Activated naive CD8-positive, alpha-beta T cell treated with anti-CD3 and anti-CD28 coated beads, Interleukin-2, amount 10 ng/mL, durations not matched to agents 7 days and 5 days (primary cell): ENCODE results near the gene FADS1. TPM values are rescaled to one million over a fixed set of nuclear protein-coding genes. Genes with fewer than 3 reads are reported as not detected.

Experiments used
- ATAC-seq: fragments of 150-1000 bp; cut with Tn5 transposase; one replicate; pipeline ENCODE4 v1.10.0; 2021; ENCODE audit warnings: low read depth, moderate library complexity
- POLR2A ChIA-PET: fragments of 350-600 bp; sonication (Branson Sonifier 250); formaldehyde crosslinking; loops from one replicate; lab custom pipeline; 2021; ENCODE audit warnings: antibody characterized with exemption; lab: Charles Lee
- DNase-seq: peaks from one replicate; pipeline ENCODE4 v3.0.0; 2021
- H3K27ac Mint-ChIP-seq: one replicate; pipeline ENCODE4 v1.8.0; 2022; ENCODE audit warnings: mild to moderate bottlenecking, mixed read lengths
- H3K27me3 Mint-ChIP-seq: one replicate; pipeline ENCODE4 v1.8.0; 2022; ENCODE audit warnings: mild to moderate bottlenecking, moderate library complexity, mixed read lengths
- H3K36me3 Mint-ChIP-seq: one replicate; pipeline ENCODE4 v1.8.0; 2021; ENCODE audit warnings: mild to moderate bottlenecking, mixed read lengths
- H3K4me1 Mint-ChIP-seq: one replicate; pipeline ENCODE4 v1.8.0; 2021; ENCODE audit warnings: mixed read lengths
- H3K4me3 Mint-ChIP-seq: one replicate; pipeline ENCODE4 v1.8.0; 2022; ENCODE audit warnings: mild to moderate bottlenecking, moderate library complexity, mixed read lengths
- H3K9me3 Mint-ChIP-seq: one replicate; pipeline ENCODE4 v1.8.0; 2021; ENCODE audit warnings: mixed read lengths
- total RNA-seq, 2 experiments: library from RNA; stranded (reverse); gene quantifications; one replicate each; pipeline ENCODE4 v1.2.3, GENCODE V29; 2021

FADS1 gene
- total RNA-seq, 2 experiments from 2014 or later, result 53.2 to 54.7 TPM

DNA sequence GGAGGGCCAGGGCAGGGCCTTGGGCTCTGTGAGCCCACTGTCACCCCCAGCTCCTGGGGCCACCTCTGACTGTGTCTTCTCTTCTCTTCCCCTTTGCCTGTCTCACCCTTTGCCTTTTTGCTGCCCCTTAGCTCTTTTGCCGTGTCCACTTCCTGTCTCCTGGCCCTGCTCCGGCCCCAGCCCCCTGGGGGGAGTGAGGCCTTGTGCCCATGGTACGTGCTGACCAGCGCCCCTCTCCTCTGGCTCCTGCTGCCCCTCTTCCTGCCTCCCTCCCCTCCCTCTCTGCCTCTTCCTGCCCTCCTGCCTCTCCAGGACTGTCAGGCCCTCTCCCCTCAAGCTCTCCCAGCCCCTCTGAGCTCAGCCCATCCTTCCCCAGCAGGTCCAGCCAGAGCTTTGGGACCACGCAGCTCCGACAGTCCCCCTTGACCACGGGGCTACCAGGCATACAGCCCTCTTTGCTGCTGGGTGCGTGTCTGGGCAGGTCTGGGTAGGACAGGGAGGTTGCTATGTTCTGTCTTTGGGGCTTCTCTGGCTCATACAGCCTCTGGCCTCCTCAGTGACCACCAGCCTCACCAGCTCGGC, 36.1 kb downstream of the FADS1 start:
- Mint-ChIP-seq H3K36me3 (peaks cover 2% of the 10 kb centered on the region), H3K4me3 (no peak overlapping the region), H3K4me1 (peaks cover 8% of the 10 kb centered on the region), H3K9me3 (no peaks in the 10 kb centered on the region), H3K27me3 (no peaks in the 10 kb centered on the region), H3K27ac (peak overlapping the region; percentile 43)
- POLR2A ChIA-PET, result interaction anchor here (0.8 to 1.3 kb wide), 2 partner anchors 12 to 34 kb away, joined by 3 read pairs; partner anchors contain the start of gene FEN1
- DNase-seq (no peak), ATAC-seq (no peak)

DNA sequence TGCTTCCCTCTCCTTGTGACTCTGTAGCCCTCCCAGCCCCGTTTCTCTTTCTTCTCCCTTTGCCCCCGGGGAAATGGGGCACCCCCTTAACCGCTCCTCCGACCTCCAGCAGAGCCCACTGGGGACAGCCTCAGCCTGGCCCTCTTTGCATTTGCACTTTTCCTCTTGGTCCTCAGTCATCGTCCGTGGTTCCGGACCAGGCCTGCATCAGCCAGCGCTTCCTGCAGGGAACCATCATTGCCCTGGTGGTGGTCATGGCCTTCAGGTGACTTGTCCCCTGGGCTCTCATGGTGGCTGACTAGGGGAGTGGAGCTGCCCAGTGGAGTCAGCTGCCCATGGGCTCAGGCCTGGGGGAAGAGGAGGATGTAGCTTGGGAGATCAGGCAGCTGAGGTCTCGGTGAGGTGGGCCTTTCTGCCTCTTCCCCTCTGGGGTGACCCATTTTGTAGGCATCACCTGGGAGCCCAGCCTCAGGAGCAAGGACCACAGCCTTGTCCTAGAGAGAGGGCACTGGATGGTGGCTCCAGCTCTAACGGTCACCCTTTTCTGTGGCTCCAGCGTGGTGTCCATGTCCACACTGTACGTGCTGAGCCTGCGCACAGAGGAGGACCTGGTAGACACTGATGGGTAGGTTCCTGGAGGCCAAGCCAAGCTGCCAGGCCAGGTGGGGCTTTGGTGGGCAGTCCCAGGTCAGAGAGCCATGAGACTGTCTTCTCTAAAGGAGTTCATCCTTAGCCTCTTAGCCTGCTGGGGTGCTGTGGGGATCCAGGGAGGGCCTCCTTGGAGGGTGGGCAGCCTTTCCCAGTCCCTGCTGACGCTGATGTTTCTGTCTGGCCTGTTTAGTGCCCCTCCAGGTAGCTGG, 36.9 kb downstream of the FADS1 start:
- no peak overlapping the region for H3K4me3 Mint-ChIP-seq
- peak overlapping the region; percentile 43 for H3K27ac Mint-ChIP-seq
- H3K9me3 Mint-ChIP-seq, result no peaks in the 10 kb centered on the region
- H3K36me3 Mint-ChIP-seq, result peaks cover under 1% of the 10 kb centered on the region
- H3K4me1 Mint-ChIP-seq, result peaks cover 10% of the 10 kb centered on the region
- DNase-seq (no peak), ATAC-seq (no peak)
- no peaks in the 10 kb centered on the region for H3K27me3 Mint-ChIP-seq
- POLR2A ChIA-PET, result interaction anchor here (1.3 kb wide), 1 partner anchor 35 kb away, joined by 3 read pairs; no protein-coding TSS in a partner anchor

DNA sequence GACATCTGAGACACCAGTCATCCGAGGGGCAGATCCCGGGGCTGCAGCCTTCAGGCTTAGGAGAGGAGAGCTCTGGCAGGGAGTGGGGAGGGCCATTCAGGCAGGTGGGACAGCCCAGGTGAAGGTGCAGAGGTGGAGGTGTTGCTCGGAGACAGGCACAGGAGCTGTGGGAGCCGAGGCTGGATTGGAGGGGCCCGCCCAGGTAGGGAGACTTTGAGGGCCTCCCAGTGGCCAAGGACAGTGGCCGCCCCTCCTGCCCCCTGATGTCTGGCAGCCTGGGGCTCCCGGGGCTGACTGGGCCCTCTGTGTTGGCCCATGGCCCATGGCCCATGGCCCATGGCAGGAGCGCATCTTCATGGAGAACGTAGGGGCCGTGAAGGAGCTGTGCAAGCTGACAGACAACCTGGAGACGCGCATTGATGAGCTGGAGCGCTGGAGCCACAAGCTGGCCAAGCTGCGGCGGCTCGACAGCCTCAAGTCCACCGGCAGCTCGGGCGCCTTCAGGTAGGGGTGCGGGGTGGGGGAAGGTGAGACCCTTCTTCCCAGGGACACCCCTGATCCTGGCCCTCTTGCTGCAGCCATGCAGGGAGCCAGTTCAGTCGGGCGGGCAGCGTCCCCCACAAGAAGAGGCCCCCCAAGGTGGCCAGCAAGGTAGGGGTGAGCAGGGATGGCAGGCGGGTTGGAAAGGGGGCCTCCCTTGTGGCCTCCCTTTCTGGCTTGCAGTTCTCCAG, 37.7 kb downstream of the FADS1 start:
- no peak overlapping the region for H3K27ac Mint-ChIP-seq
- POLR2A ChIA-PET, result interaction anchor here (1.3 kb wide), 1 partner anchor 36 kb away, joined by 3 read pairs; no protein-coding TSS in a partner anchor
- peaks cover 10% of the 10 kb centered on the region for H3K4me1 Mint-ChIP-seq
- no peak for DNase-seq
- ATAC-seq, result no peak
- H3K27me3 Mint-ChIP-seq, result no peaks in the 10 kb centered on the region
- no peak overlapping the region for H3K4me3 Mint-ChIP-seq
- no peaks in the 10 kb centered on the region for H3K36me3 Mint-ChIP-seq
- no peaks in the 10 kb centered on the region for H3K9me3 Mint-ChIP-seq

DNA sequence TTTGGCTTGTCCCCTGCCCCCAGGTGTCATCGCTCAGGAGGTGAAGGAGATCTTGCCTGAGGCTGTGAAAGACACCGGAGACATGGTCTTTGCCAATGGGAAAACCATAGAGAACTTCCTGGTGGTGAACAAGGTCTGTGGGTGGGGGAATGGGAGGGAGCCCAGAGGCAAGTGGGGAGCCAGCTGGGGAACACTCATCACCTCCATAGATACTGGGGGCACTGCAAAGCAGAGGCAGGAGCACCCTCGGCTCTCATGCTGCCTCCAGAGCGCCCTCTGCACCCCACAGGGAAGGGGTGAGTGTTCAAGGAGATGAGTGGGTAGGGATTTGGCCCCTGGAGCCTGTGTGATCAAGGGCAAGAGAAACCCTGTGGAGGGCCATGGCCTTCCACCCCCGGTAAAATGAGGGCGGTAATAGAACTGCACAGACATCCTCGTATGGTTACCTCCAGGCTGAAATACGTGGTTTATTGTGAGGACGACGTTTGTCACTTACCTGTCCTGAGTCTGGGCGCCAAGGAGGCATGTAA, 38.4 kb downstream of the FADS1 start:
- no peaks in the 10 kb centered on the region for H3K27me3 Mint-ChIP-seq
- no peak for ATAC-seq

DNA sequence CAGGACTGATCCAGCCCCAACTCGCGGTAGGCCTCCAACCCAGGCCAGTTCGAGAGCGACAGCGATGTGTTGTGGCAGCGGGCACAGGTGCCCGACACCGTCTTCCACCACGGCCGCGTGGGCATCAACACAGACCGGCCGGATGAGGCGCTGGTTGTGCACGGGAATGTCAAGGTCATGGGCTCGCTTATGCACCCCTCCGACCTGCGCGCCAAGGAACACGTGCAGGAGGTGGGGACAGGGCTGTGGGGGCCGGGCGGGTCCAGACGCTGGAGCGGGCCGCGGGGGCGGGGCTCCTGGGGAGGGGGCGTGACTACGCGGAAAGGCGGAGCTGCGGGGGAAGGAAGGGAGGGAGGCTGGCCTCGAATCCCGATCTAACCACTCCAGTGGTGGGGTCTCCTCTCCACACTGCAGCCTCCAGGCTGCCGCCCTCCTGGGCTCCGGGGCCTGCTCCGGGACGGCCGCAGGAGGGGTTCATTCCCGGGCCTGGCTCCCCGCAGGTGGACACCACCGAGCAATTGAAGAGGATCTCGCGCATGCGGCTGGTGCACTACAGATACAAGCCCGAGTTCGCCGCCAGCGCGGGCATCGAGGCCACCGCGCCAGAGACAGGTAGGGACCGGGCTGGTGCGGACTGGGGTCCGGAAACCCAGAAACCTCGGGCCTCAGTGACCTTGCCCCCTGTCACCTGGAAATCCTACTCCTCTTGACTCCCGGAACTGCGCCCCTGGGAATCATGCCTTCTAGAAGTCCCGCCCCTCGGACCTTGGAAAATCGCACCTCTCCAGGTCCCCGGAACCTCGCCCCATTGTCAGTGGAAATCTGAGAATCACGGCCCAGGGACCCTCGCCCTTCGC, 39.3 kb downstream of the FADS1 start:
- H3K27ac Mint-ChIP-seq, result no peak overlapping the region
- H3K36me3 Mint-ChIP-seq, result no peaks in the 10 kb centered on the region
- no peaks in the 10 kb centered on the region for H3K9me3 Mint-ChIP-seq
- H3K4me3 Mint-ChIP-seq, result peak overlapping the region; percentile 40
- peaks cover 13% of the 10 kb centered on the region for H3K4me1 Mint-ChIP-seq
- H3K27me3 Mint-ChIP-seq, result no peaks in the 10 kb centered on the region
- POLR2A ChIA-PET, result no interaction called here
- peak; percentile 77 for DNase-seq
- ATAC-seq, result peak; percentile 49

More for the DNA sequence above, 38.4 kb downstream of the FADS1 start:
- Mint-ChIP-seq H3K4me1 (peaks cover 10% of the 10 kb centered on the region), H3K9me3 (no peaks in the 10 kb centered on the region), H3K36me3 (no peaks in the 10 kb centered on the region), H3K4me3 (peak overlapping the region; percentile 1), H3K27ac (no peak overlapping the region)
- POLR2A ChIA-PET, result no interaction called here
- DNase-seq, result no peak

DNA sequence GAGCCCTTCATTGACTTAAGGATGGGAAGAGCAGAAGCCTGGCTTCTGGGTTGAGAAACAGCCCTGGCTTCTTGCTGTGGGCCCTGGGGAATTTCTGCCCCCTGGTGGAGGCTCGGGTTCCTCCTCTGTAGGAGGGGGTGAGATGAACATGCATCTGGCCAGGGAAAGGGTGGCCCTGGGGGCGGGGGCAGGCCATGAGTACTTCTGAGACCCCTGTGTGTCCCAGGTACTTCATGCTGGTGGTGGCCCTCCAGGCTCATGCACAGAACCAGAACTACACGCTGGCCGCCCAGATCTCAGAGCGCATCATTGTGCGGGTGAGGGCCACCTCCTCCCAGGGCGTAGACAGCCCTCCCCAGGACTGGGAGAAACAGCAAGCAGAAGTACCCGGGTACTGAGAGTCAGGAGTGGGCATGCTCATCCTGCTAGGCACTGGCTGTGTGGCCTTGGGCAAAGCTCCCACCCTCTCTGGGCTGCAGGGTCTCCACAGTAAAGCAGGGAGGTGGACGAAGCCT, 40.2 kb downstream of the FADS1 start:
- H3K4me3 Mint-ChIP-seq, result no peak overlapping the region
- POLR2A ChIA-PET, result no interaction called here
- H3K27ac Mint-ChIP-seq, result no peak overlapping the region

DNA sequence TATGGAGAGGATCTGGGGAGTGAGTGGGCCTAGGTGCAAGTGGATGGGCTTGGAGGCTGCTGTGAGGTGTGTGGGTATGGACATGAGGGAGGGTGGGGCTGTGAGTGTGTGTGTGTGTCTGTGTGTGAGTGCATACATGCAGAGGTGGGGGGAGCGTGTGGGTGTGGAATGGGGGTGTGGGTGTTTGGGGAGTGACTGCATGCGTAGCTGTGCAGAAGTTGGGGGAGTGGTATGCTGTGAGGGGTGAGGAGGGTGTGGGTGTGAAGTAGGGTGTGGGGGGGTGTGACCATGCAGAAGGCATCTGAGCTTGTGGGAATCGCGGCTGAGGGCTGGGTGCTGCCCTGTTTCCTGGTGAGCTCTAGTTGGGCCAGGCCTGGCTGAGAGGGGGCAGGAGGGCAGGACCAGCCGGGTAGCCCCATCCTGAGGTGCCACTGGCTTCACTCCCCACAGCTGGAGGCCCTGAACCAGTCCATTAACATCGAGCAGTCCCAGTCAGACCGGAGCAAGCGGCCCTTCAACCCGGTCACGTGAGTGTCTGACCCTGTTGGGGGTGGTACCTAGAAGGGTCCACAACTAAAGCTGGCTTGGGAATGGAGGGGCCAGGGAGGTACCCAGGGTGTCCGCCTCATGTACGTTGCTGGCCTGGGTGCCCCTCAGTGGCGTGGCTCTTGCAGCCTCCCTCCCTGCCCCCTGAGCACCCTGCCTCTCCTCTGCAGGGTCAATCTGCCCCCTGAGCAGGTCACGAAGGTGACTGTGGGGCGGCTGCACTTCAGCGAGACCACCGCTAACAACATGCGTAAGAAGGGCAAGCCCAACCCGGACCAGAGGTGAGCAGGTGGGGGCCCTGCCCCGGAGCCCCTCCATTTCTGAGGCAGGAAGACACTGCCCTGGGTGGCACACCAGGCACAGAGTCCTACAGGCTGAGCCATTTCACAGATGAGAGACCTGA, 40.9 kb downstream of the FADS1 start:
- Mint-ChIP-seq H3K36me3 (no peaks in the 10 kb centered on the region), H3K9me3 (no peaks in the 10 kb centered on the region), H3K4me3 (no peak overlapping the region), H3K27me3 (no peaks in the 10 kb centered on the region), H3K27ac (peak overlapping the region; percentile 71), H3K4me1 (peaks cover 15% of the 10 kb centered on the region)
- DNase-seq (no peak), ATAC-seq (no peak)
- POLR2A ChIA-PET, result no interaction called here

More for the DNA sequence above, 40.2 kb downstream of the FADS1 start:
- peaks cover 13% of the 10 kb centered on the region for H3K4me1 Mint-ChIP-seq
- H3K27me3 Mint-ChIP-seq, result no peaks in the 10 kb centered on the region
- no peaks in the 10 kb centered on the region for H3K36me3 Mint-ChIP-seq
- DNase-seq (peak; percentile 77), ATAC-seq (peak; percentile 64)
- H3K9me3 Mint-ChIP-seq, result no peaks in the 10 kb centered on the region

DNA sequence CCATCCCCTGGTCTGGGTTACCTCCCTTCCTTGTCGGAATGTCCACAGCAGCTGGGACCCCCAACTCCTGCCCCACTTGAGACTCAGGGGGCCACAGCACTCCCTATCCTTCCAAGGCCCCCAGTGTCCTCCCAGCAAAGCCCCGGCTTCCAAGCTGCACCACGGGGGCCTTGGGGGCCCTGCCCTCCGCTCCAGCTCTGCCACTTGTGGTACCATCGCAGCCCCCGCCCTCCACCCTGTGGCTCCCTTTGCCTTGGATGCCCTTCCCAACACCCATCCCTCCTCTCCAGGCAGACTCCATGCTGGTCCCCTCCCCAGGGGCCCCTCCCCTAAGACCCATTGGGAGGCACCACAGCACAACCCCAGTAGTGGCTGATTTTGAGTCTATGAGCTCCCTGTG, 41.7 kb downstream of the FADS1 start:
- H3K27me3 Mint-ChIP-seq, result no peaks in the 10 kb centered on the region
- DNase-seq, result no peak
- no peak overlapping the region for H3K4me3 Mint-ChIP-seq
- no peak for ATAC-seq
- POLR2A ChIA-PET, result no interaction called here
- H3K4me1 Mint-ChIP-seq, result peaks cover 12% of the 10 kb centered on the region
- peak overlapping the region; percentile 71 for H3K27ac Mint-ChIP-seq
- H3K9me3 Mint-ChIP-seq, result no peaks in the 10 kb centered on the region
- no peaks in the 10 kb centered on the region for H3K36me3 Mint-ChIP-seq

DNA sequence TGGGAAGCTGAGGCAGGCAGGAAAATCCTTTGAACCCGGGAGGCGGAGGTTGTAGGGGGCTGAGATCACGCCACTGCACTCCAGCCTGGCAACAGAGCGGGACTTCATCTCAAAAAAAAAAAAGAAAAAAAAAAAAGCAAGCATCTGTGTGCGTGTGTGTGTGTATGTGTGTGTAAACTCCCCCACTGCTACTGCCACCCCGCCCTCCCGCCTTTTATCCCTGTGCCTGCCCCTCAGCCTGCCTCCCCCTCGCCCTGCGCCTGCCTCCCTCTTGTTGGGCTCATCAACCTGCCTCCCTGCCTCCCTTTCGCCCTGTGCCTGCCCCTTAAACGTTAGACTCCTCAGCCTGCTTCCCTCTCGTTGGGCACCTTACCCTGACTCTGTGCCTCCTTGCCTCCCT, 42.4 kb downstream of the FADS1 start:
- Mint-ChIP-seq H3K9me3 (no peaks in the 10 kb centered on the region), H3K27ac (no peak overlapping the region), H3K27me3 (no peaks in the 10 kb centered on the region), H3K36me3 (no peaks in the 10 kb centered on the region), H3K4me3 (no peak overlapping the region), H3K4me1 (peaks cover 12% of the 10 kb centered on the region)
- POLR2A ChIA-PET, result no interaction called here
- ATAC-seq (no peak), DNase-seq (no peak)

DNA sequence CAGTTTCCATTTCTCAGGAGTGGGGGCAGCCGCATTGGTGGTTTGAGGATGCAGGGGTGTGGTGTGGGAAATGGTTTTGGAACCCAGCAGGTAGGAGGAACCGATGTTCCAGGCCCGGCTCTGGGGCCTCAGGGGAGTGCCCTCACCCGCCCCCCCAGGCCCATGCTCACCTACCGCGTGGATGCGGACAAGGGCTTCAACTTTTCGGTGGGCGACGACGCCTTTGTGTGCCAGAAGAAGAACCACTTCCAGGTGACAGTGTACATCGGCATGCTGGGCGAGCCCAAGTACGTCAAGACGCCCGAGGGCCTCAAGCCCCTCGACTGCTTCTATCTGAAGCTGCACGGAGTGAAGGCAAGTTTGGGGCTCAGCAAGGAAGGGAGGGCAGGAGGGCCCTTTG, 43.0 kb downstream of the FADS1 start:
- H3K27ac Mint-ChIP-seq, result no peak overlapping the region
- no peak overlapping the region for H3K4me3 Mint-ChIP-seq
- DNase-seq (no peak), ATAC-seq (no peak)
- no peaks in the 10 kb centered on the region for H3K36me3 Mint-ChIP-seq
- H3K4me1 Mint-ChIP-seq, result peaks cover 12% of the 10 kb centered on the region
- no peaks in the 10 kb centered on the region for H3K9me3 Mint-ChIP-seq
- no peaks in the 10 kb centered on the region for H3K27me3 Mint-ChIP-seq
- POLR2A ChIA-PET, result no interaction called here

DNA sequence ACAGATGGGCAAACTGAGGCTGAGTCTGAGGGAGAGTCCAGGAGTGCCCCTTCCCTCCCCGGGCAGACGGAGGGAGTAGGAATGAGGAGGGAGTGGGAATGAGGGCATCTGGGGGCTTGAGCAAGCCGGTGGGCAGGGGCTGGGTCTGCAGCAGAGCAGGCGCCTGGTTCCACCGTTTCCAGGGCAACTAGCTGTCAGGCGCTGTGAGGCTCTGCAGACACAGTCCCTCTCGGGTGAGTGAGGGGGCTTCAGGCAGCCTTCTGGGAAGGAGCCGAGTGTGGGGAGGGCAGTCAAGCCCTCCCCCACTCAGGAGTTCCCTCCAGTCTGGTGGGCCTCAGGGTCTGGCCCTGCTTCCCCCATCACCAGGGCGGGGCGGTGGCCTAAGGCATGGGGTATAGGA, 43.4 kb downstream of the FADS1 start:
- H3K4me1 Mint-ChIP-seq, result peaks cover 12% of the 10 kb centered on the region
- no peaks in the 10 kb centered on the region for H3K27me3 Mint-ChIP-seq
- no peaks in the 10 kb centered on the region for H3K9me3 Mint-ChIP-seq
- H3K27ac Mint-ChIP-seq, result peak overlapping the region; percentile 65
- POLR2A ChIA-PET, result no interaction called here
- no peak for ATAC-seq
- no peak for DNase-seq
- no peaks in the 10 kb centered on the region for H3K36me3 Mint-ChIP-seq
- H3K4me3 Mint-ChIP-seq, result no peak overlapping the region
